K562 (cell line): ENCODE measurements around the gene HSD17B8. TPM values are rescaled to one million over a fixed set of nuclear protein-coding genes. Genes with fewer than 3 reads are reported as not detected.

Source experiments
- ARID1B ChIP-seq: fragments of 450-650 bp; IDR thresholded peaks from 2 replicates; pipeline ENCODE4 v1.6.1; 2016; ENCODE audit warnings: antibody characterized with exemption, mild to moderate bottlenecking, inconsistent platforms
- BRCA1 ChIP-seq, 2 experiments: fragments of 450-650 bp in 1 of 2; sonication (generic) in 1 of 2; formaldehyde crosslinking in 1 of 2; IDR thresholded peaks; 2 replicates each; pipeline versions ENCODE4 v1.5.0 to v1.6.1; 2017 to 2020; ENCODE audit warnings: mild to moderate bottlenecking in 1 of 2, missing genetic modification reagents in 1 of 2
- BRD4 ChIP-seq: fragments of 200-600 bp; sonication (generic); IDR thresholded peaks from 2 replicates; pipeline ENCODE4 v1.6.1; 2017; ENCODE audit warnings: inconsistent platforms
- EP400 ChIP-seq: fragments of 450-650 bp; IDR thresholded peaks from 2 replicates; pipeline ENCODE4 v1.6.1; 2017; ENCODE audit warnings: antibody characterized with exemption, mild to moderate bottlenecking, moderate library complexity
- ETV5 ChIP-seq: sonication (generic); formaldehyde crosslinking; IDR thresholded peaks from 2 replicates; pipeline ENCODE4 v1.4.0; 2020; ENCODE audit warnings: low read depth, mild to moderate bottlenecking, missing genetic modification reagents
- KAT7 ChIP-seq: sonication (generic); formaldehyde crosslinking; IDR thresholded peaks from 2 replicates; pipeline ENCODE4 v1.8.0; 2022; ENCODE audit warnings: missing genetic modification reagents, mild to moderate bottlenecking, borderline replicate concordance
- KAT8 ChIP-seq: fragments of 450-650 bp; IDR thresholded peaks from 2 replicates; pipeline ENCODE4 v1.6.1; 2016; ENCODE audit warnings: low read depth, mild to moderate bottlenecking
- MGA ChIP-seq: fragments of 450-650 bp; IDR thresholded peaks from 2 replicates; pipeline ENCODE4 v1.6.1; 2016; ENCODE audit warnings: mild to moderate bottlenecking, moderate library complexity
- MTF1 ChIP-seq: fragments of 250-450 bp; sonication (Bioruptor Pico); IDR thresholded peaks from 2 replicates; pipeline ENCODE4 v1.9.0; 2021; ENCODE audit warnings: moderate library complexity, mild to moderate bottlenecking, inconsistent platforms, borderline replicate concordance
- NCOA4 ChIP-seq: fragments of 450-650 bp; IDR thresholded peaks from 2 replicates; pipeline ENCODE4 v1.6.1; 2018; ENCODE audit warnings: mild to moderate bottlenecking; ENCODE audit not compliant: partially characterized antibody
- PHB2 ChIP-seq: fragments of 450-650 bp; IDR thresholded peaks from 2 replicates; pipeline ENCODE4 v1.6.1; 2017; ENCODE audit warnings: low read depth
- PHF8 ChIP-seq: fragments of 200-600 bp; sonication (generic); IDR thresholded peaks from 2 replicates; pipeline ENCODE4 v1.6.1; 2012; ENCODE audit warnings: mixed run types, mild to moderate bottlenecking, inconsistent platforms, low read length, moderate library complexity, borderline replicate concordance
- POLR2G ChIP-seq: fragments of 200-400 bp; formaldehyde crosslinking; IDR thresholded peaks from 2 replicates; pipeline ENCODE4 v1.6.1; 2017; ENCODE audit warnings: low read depth, mild to moderate bottlenecking, antibody characterized with exemption, low read length, moderate library complexity
- SMAD1 ChIP-seq: fragments of 150-350 bp; IDR thresholded peaks from 2 replicates; pipeline ENCODE4 v1.6.1; 2014; ENCODE audit warnings: low read length, low read depth; ENCODE audit not compliant: partially characterized antibody
- SMAD4 ChIP-seq: fragments of 250-450 bp; sonication (Bioruptor Pico); conservative IDR thresholded peaks from 2 replicates; pipeline ENCODE4 v1.8.0; 2021; ENCODE audit warnings: inconsistent platforms, mild to moderate bottlenecking, moderate library complexity
- TAF7 ChIP-seq: fragments of 450-650 bp; IDR thresholded peaks from 2 replicates; pipeline ENCODE4 v1.6.1; 2016; ENCODE audit warnings: missing genetic modification characterization, missing compliant biosample characterization
- TCF3 ChIP-seq: sonication (generic); formaldehyde crosslinking; IDR thresholded peaks from 2 replicates; pipeline ENCODE4 v1.4.0; 2020; ENCODE audit warnings: mild to moderate bottlenecking, missing genetic modification reagents
- ZNF121 ChIP-seq: sonication (generic); formaldehyde crosslinking; conservative IDR thresholded peaks from 2 replicates; pipeline ENCODE4 v1.8.0; 2022; ENCODE audit warnings: missing genetic modification reagents
- polyA plus RNA-seq, 8 experiments: library from polyadenylated mRNA; depleted of rRNA in 4 of 8; stranded (reverse) in 5 of 8; unstranded in 3 of 8; fragments of >200 nt; fragmentation: Nextera tagmentation in 2 of 8; fragmentation: Illumina TruSeq in 1 of 8; extraction: Ambion mirVana in 2 of 8; extraction: Trizol in 1 of 8; gene quantifications; 2 replicates each; pipeline versions ENCODE4 v1.2.1 to v1.2.3, GENCODE V29; 2011 to 2014; ENCODE audit warnings: inconsistent platforms in 1 of 8, missing spikeins in 1 of 8
- total RNA-seq, 7 experiments: library from RNA; depleted of rRNA in 6 of 7; stranded (reverse); fragments of >200 nt in 6 of 7; fragmentation: Illumina TruSeq in 2 of 7; extraction: Trizol in 2 of 7; gene quantifications; 2 replicates each; pipeline versions ENCODE4 v1.2.1 to v1.2.3, GENCODE V29; 2011 to 2021; ENCODE audit warnings: low replicate concordance in 1 of 7

Gene HSD17B8
- total and polyA plus RNA-seq, 9 of the 15 experiments (the other 6 are each of a cell fraction or from before 2014, with no cell fraction given): 3.7 to 35.2 (median 14.2) TPM

GRCh38 chr6:33248932-33249731 lies 44.7 kb downstream of the HSD17B8 start (continued):
- TF ChIP-seq MGA: peak; percentile 56; the same call in 1 of the 2 replicates
- no peak for TF ChIP-seq ETV5 (CRISPR knock-in tag)
- TF ChIP-seq SMAD1: peak; percentile 24
- peak; percentile 75 for TF ChIP-seq TAF7
- TF ChIP-seq KAT7: no peak; the same call in 1 of the 2 replicates
- no peak for TF ChIP-seq SMAD4
- TF ChIP-seq BRD4: no peak
- TF ChIP-seq BRCA1 (IDR thresholded peaks at IDR 0.05): no peak
- TF ChIP-seq BRCA1 (CRISPR knock-in tag; IDR thresholded peaks at IDR 0.05): no peak
- TF ChIP-seq ZNF121 (CRISPR knock-in tag): no peak
- peak; percentile 59; the same call in 1 of the 2 replicates for TF ChIP-seq EP400
- TF ChIP-seq KAT8: no peak
- peak; percentile 49 for TF ChIP-seq ARID1B
- peak; percentile 92 for TF ChIP-seq POLR2G
- TF ChIP-seq TCF3 (CRISPR knock-in tag): peak; percentile 21; the same call in 1 of the 2 replicates
- TF ChIP-seq NCOA4: no peak
- TF ChIP-seq PHF8: peak; percentile 96
- TF ChIP-seq MTF1 (CRISPR knock-in tag): no peak
- no peak for TF ChIP-seq PHB2
